GM12878 (cell line): ENCODE data around the gene PRADC1. TPM values are rescaled to one million over a fixed set of nuclear protein-coding genes. Genes with fewer than 3 reads are reported as not detected.

ENCODE experiments used
- ATAC-seq: fragments of 200-7000 bp; cut with Tn5 transposase; 3 replicates; pipeline ENCODE4 v1.9.1; 2020; ENCODE audit warnings: mild to moderate bottlenecking, moderate library complexity
- BruUV-seq: library from RNA; stranded (reverse); fragments of 400-500 nt; replicated peaks from 2 replicates; lab custom pipeline; 2021; lab: Mats Ljungman, UMichigan
- CTCF ChIA-PET: fragments of 300-600 bp; sonication (Branson Sonifier 250); formaldehyde crosslinking; extraction: SDS; loops from one replicate; lab custom pipeline; 2021; ENCODE audit warnings: inconsistent platforms; lab: Yijun Ruan, JAX
- POLR2A ChIA-PET: fragments of 350-600 bp; formaldehyde crosslinking; extraction: SDS; loops from one replicate; lab custom pipeline; 2021; ENCODE audit warnings: inconsistent platforms; lab: Charles Lee
- RAD21 ChIA-PET: fragments of 300-600 bp; sonication (Branson Sonifier 250); formaldehyde crosslinking; loops from one replicate; lab custom pipeline; 2023; ENCODE audit warnings: antibody characterized with exemption; ENCODE audit not compliant: unreplicated experiment; lab: Charles Lee
- SMC1A ChIA-PET: fragments of 300-600 bp; sonication (Branson Sonifier 250); formaldehyde crosslinking; loops from one replicate; lab custom pipeline; 2023; ENCODE audit not compliant: unreplicated experiment, uncharacterized antibody; lab: Charles Lee
- DNase-seq: peaks from one replicate; pipeline ENCODE4 v3.0.0-alpha.2; 2011; ENCODE audit warnings: low read depth, low spot score
- FAIRE-seq: peaks from 3 replicates; lab custom pipeline; 2011; peaks lifted over from hg19 to GRCh38; lab: Jason Lieb, UNC
- H2AFZ ChIP-seq: 2 replicates; pipeline ENCODE4 v1.6.0; 2011; ENCODE audit warnings: low read depth, low read length, control low read depth; ENCODE audit not compliant: control insufficient read depth
- H3K27ac ChIP-seq: 2 replicates; pipeline ENCODE4 v1.5.1; 2011; ENCODE audit warnings: control low read depth; ENCODE audit not compliant: control insufficient read depth, insufficient read depth
- H3K27me3 ChIP-seq, 2 experiments: replicated peaks in 1 of 2; 2 replicates each; pipeline versions ENCODE4 v1.6.0 to v1.6.1; 2011; ENCODE audit warnings: low read length in 1 of 2; ENCODE audit not compliant: control insufficient read depth in 2 of 2, insufficient read depth in 2 of 2
- H3K36me3 ChIP-seq, 2 experiments: 2 replicates each; pipeline ENCODE4 v1.5.1; 2011; ENCODE audit warnings: low read length in 1 of 2; ENCODE audit not compliant: control insufficient read depth in 2 of 2, insufficient read depth in 2 of 2
- H3K4me1 ChIP-seq: 2 replicates; pipeline ENCODE4 v1.6.1; 2011; ENCODE audit warnings: mild to moderate bottlenecking, low read length, moderate library complexity, mixed read lengths; ENCODE audit not compliant: control insufficient read depth, insufficient read depth
- H3K4me2 ChIP-seq: 2 replicates; pipeline ENCODE4 v1.6.0; 2011; ENCODE audit warnings: control low read depth; ENCODE audit not compliant: control insufficient read depth, insufficient read depth
- H3K4me3 ChIP-seq: fragments of 200-600 bp; sonication (generic); 2 replicates; pipeline ENCODE4 v1.5.1; 2016
- H3K79me2 ChIP-seq: 2 replicates; pipeline ENCODE4 v1.6.0; 2011; ENCODE audit warnings: low read length; ENCODE audit not compliant: control insufficient read depth, insufficient read depth
- H3K9ac ChIP-seq: 2 replicates; pipeline ENCODE4 v1.8.0; 2011; ENCODE audit warnings: low read length, control low read depth, mixed read lengths; ENCODE audit not compliant: control insufficient read depth, insufficient read depth
- H3K9me3 ChIP-seq: replicated peaks from 3 replicates; pipeline ENCODE4 v1.5.1; 2011; ENCODE audit warnings: mild to moderate bottlenecking, low read length; ENCODE audit not compliant: control insufficient read depth, insufficient read depth
- H4K20me1 ChIP-seq: 2 replicates; pipeline ENCODE4 v1.6.0; 2011; ENCODE audit not compliant: control insufficient read depth, insufficient read depth
- CHD1 ChIP-seq: IDR thresholded peaks from 2 replicates; pipeline ENCODE4 v1.6.1; 2012; ENCODE audit warnings: low read depth, low read length, improper control_type of control experiment
- EED ChIP-seq: sonication (generic); IDR thresholded peaks from 2 replicates; pipeline ENCODE4 v1.6.1; 2016; ENCODE audit warnings: antibody characterized with exemption, low read depth
- HCFC1 ChIP-seq: fragments of 150-350 bp; IDR thresholded peaks from 2 replicates; pipeline ENCODE4 v1.6.1; 2014; ENCODE audit warnings: low read length
- JUND ChIP-seq: IDR thresholded peaks from 2 replicates; pipeline ENCODE4 v1.6.1; 2012; ENCODE audit warnings: low read depth, mild to moderate bottlenecking, low read length, improper control_type of control experiment, moderate library complexity
- SMC3 ChIP-seq: IDR thresholded peaks from 2 replicates; pipeline ENCODE4 v1.6.1; 2011; ENCODE audit warnings: low read length, improper control_type of control experiment, borderline replicate concordance
- TBL1XR1 ChIP-seq: IDR thresholded peaks from 2 replicates; pipeline ENCODE4 v1.6.1; 2012; ENCODE audit warnings: low read depth, low read length, improper control_type of control experiment
- ZSCAN29 ChIP-seq: fragments of 450-650 bp; IDR thresholded peaks from 2 replicates; pipeline ENCODE4 v1.6.1; 2017; ENCODE audit warnings: mild to moderate bottlenecking, moderate library complexity
- WGBS: methylation state at CpG from one replicate; pipeline ENCODE4 v1.1.6; 2016; ENCODE audit warnings: low lambda C conversion rate; ENCODE audit not compliant: insufficient replicate concordance, insufficient coverage; ENCODE audit errors: missing lambda C conversion rate; 5-methylcytosine and 5-hydroxymethylcytosine counted together
- in situ Hi-C: fragments of 300-500 bp; cut with MboI; formaldehyde crosslinking; loops from 9 replicates; pipeline ENCODE4 v1.14.3; 2018; ENCODE audit warnings: mixed read lengths
- intact Hi-C: fragments of 100-400 bp; cut with micrococcal nuclease; formaldehyde crosslinking; loops from one replicate; pipeline ENCODE4 v1.14.2; 2022; ENCODE audit not compliant: unreplicated experiment
- polyA plus RNA-seq, 11 experiments: library from polyadenylated mRNA; depleted of rRNA in 4 of 11; unstranded in 6 of 11; stranded (reverse) in 5 of 11; fragments of >200 nt; fragmentation: Nextera tagmentation in 4 of 11; fragmentation: Illumina TruSeq in 1 of 11; extraction: Ambion mirVana in 4 of 11; extraction: Trizol in 1 of 11; gene quantifications; 1 replicate in 1 of 11; 2 replicates in 10 of 11; pipeline versions ENCODE4 v1.2.1 to v1.2.3, GENCODE V29; 2011 to 2016; ENCODE audit warnings: inconsistent platforms in 2 of 11, missing spikeins in 2 of 11, low read depth in 1 of 11
- total RNA-seq, 4 experiments: library from RNA; depleted of rRNA in 3 of 4; stranded (reverse); fragments of >200 nt in 3 of 4; fragmentation: Illumina TruSeq in 1 of 4; extraction: Trizol in 1 of 4; gene quantifications; 2 replicates each; pipeline versions ENCODE4 v1.2.1 to v1.2.3, GENCODE V29; 2013 to 2021
- TF ChIP-seq, protein P1 (sequence below): fragments of 450-650 bp; formaldehyde crosslinking; IDR thresholded peaks from 2 replicates; pipeline ENCODE4 v1.4.0; 2020; ENCODE audit warnings: mild to moderate bottlenecking, moderate library complexity
- TF ChIP-seq, protein P2 (sequence below): fragments of 450-650 bp; IDR thresholded peaks from 2 replicates; pipeline ENCODE4 v1.6.1; 2018; ENCODE audit warnings: borderline replicate concordance, mild to moderate bottlenecking; ENCODE audit not compliant: partially characterized antibody

Gene PRADC1
- total and polyA plus RNA-seq, 10 of the 15 experiments (the other 5 are each of a cell fraction or from before 2014, with no cell fraction given): 3.7 to 39.0 (median 13.8) TPM

DNA sequence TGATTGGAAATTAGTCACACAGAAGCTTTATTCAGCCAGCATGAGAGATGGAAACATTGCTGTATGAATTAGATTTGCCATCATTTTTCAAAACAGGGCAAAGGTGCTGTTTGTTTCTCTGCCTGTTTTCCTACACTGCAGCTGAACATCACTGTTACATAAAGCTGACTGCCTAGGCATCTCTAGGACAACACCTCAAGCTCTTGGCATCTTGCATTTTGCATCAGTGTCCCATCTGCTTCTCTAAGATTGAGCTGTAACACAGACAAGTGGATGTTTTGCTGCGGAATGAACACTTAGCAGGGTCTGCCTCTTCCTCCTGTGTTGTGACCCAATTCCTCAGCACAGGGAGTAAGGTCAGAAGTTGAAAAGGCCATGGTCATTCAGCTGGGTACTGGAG is 5.9 kb upstream of the PRADC1 start:
- ChIA-PET POLR2A (interaction anchor here (0.5 to 0.9 kb wide), 3 partner anchors 9 to 375 kb away, joined by 3 to 7 read pairs (median 6); partner anchors contain the start of gene SMYD5), CTCF (interaction anchor here (0.8 to 9.8 kb wide), 5 partner anchors 10 to 178 kb away, joined by 3 to 99 read pairs (median 3); partner anchors contain the start of gene EGR4), RAD21 (no interaction called here), SMC1A (interaction anchor here (0.6 to 5.2 kb wide), 7 partner anchors 8 to 255 kb away, joined by 3 to 39 read pairs (median 3); no protein-coding TSS in a partner anchor)
- in situ Hi-C loops (no loop called here), intact Hi-C loops (no loop called here)
- no peaks in the 10 kb centered on the region for H3K27me3 ChIP-seq
- ATAC-seq (no peak), FAIRE-seq (no peak), DNase-seq (no peak)
- BruUV-seq: no TSS peak
- TF ChIP-seq TBL1XR1: no peak
- TF ChIP-seq CHD1: no peak
- TF ChIP-seq HCFC1: no peak
- no peak for TF ChIP-seq SMC3
- no peak for TF ChIP-seq JUND
- TF ChIP-seq, protein P1, sequence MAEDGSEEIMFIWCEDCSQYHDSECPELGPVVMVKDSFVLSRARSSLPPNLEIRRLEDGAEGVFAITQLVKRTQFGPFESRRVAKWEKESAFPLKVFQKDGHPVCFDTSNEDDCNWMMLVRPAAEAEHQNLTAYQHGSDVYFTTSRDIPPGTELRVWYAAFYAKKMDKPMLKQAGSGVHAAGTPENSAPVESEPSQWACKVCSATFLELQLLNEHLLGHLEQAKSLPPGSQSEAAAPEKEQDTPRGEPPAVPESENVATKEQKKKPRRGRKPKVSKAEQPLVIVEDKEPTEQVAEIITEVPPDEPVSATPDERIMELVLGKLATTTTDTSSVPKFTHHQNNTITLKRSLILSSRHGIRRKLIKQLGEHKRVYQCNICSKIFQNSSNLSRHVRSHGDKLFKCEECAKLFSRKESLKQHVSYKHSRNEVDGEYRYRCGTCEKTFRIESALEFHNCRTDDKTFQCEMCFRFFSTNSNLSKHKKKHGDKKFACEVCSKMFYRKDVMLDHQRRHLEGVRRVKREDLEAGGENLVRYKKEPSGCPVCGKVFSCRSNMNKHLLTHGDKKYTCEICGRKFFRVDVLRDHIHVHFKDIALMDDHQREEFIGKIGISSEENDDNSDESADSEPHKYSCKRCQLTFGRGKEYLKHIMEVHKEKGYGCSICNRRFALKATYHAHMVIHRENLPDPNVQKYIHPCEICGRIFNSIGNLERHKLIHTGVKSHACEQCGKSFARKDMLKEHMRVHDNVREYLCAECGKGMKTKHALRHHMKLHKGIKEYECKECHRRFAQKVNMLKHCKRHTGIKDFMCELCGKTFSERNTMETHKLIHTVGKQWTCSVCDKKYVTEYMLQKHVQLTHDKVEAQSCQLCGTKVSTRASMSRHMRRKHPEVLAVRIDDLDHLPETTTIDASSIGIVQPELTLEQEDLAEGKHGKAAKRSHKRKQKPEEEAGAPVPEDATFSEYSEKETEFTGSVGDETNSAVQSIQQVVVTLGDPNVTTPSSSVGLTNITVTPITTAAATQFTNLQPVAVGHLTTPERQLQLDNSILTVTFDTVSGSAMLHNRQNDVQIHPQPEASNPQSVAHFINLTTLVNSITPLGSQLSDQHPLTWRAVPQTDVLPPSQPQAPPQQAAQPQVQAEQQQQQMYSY: no peak
- TF ChIP-seq, protein P2, sequence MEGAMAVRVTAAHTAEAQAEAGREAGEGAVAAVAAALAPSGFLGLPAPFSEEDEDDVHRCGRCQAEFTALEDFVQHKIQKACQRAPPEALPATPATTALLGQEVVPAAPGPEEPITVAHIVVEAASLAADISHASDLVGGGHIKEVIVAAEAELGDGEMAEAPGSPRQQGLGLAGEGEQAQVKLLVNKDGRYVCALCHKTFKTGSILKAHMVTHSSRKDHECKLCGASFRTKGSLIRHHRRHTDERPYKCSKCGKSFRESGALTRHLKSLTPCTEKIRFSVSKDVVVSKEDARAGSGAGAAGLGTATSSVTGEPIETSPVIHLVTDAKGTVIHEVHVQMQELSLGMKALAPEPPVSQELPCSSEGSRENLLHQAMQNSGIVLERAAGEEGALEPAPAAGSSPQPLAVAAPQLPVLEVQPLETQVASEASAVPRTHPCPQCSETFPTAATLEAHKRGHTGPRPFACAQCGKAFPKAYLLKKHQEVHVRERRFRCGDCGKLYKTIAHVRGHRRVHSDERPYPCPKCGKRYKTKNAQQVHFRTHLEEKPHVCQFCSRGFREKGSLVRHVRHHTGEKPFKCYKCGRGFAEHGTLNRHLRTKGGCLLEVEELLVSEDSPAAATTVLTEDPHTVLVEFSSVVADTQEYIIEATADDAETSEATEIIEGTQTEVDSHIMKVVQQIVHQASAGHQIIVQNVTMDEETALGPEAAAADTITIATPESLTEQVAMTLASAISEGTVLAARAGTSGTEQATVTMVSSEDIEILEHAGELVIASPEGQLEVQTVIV: no peak
- TF ChIP-seq ZSCAN29: no peak
- no peak for TF ChIP-seq EED
- no peaks in the 10 kb centered on the region for H3K9me3 ChIP-seq
- H3K4me2 ChIP-seq: no peak overlapping the region
- no peak overlapping the region for H2AFZ ChIP-seq
- WGBS: 100% methylated on average over 1 of the region's 1 CpG
- H3K4me3 ChIP-seq: no peak overlapping the region; the same call in 1 of the 2 replicates
- H3K27ac ChIP-seq: no peak overlapping the region
- peaks cover 71% of the 10 kb centered on the region for H3K79me2 ChIP-seq
- H3K4me1 ChIP-seq: no peaks in the 10 kb centered on the region
- 0 out of 2 replicates have a peak, but pooled peaks cover 4% of the 10 kb centered on the region for H4K20me1 ChIP-seq
- H3K9ac ChIP-seq: no peak overlapping the region
- H3K36me3 ChIP-seq: peaks cover 4 to 26% of the 10 kb centered on the region in 2 experiments
